Epithelial cell of prostate (primary cell): ENCODE results near the gene FRMD4A.

Source experiments
- DNase-seq: peaks from one replicate; pipeline ENCODE4 v3.0.0-alpha.2; 2011; ENCODE audit warnings: low read depth, low spot score
- H3K27ac ChIP-seq: fragments of 450-650 bp; 2 replicates; pipeline ENCODE4 v1.5.1; 2017; ENCODE audit warnings: mild to moderate bottlenecking

The FRMD4A gene

GRCh38 chr10:13820119-13820963 is 510.4 kb downstream of the FRMD4A start:
- no peak for DNase-seq
- H3K27ac ChIP-seq, result no peak overlapping the region

DNA sequence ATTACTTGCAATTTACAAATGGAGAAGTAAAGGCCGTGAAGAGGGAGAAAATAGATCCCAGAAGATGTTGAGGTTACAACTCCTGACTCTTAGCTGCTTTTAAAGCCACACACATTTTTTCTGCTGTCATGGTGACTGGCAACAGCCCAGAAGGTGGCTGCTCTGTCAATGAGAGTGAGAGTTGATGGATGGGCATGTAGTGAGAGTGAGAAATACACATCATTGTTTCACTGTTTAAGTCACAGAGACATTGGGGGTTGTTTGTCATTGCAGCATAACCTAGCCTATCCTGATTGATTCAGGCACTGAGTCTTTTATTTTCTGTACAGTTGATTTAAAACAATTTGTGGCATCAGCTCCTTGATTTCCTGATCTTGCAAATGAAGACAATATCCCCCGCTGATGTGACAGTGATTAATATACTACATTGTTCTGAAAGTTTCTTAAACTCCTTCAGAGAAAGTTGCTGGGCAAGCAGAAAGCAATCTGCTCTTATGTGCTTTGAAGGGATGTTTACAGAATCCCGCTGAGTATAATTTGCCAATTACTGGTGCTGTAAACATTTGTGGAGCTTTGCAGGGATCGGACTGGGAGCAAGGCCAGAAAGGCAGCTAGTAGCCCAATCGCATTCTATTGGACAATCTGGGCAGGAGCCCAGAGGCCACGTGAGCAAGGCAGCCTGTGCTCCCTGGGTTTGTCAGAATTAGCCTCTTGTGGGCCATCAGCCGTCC is 514.4 kb downstream of the FRMD4A start:
- H3K27ac ChIP-seq, result peak overlapping the region; percentile 12
- no peak for DNase-seq

DNA sequence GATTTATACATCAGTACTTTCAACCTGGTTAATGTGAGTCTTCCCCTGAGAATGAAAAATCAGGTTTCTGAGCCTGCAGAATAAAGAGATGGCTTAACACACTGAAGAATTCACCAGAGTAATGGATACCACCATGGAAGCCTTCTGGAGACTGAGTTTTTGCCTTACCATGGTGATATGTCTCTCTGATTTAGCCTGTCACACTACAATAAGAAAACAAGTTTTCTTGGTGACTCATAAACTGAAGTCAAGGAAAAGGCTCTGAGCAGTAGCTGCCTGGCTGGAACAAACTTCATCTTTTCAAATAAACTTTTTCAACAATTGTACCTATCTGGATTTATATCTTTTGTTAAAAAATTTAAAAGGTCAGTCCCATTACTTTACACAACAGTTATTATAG is 515.0 kb downstream of the FRMD4A start:
- peak overlapping the region; percentile 12 for H3K27ac ChIP-seq

GRCh38 chr10:13813550-13813949 is 517.2 kb downstream of the FRMD4A start:
- no peak for DNase-seq
- H3K27ac ChIP-seq, result no peak overlapping the region

More for the DNA sequence above, 515.0 kb downstream of the FRMD4A start:
- no peak for DNase-seq

GRCh38 chr10:13812804-13813203 is 517.9 kb downstream of the FRMD4A start:
- no peak for DNase-seq
- H3K27ac ChIP-seq, result no peak overlapping the region

DNA sequence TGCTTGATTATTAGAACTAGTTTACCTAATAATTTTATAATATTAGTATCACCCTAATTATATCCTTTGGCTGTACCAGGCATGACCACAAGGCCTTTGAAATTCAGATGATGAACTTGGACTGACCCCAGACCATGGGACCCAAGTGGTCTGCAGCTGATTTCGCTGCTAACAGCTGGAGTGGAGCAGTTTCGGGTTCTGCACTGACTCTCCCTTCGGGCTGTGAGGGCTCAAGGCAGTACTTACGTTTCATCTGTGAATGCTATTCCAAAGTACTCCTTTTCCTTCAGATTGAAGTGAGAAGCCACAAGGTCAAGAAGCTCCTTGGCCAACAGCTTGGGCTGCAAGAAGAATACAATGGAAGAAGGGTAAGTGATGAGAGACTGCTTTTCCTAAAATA is 520.2 kb downstream of the FRMD4A start:
- H3K27ac ChIP-seq, result no peak overlapping the region
- DNase-seq, result no peak

GRCh38 chr10:13809427-13809826 is 521.3 kb downstream of the FRMD4A start:
- DNase-seq, result no peak
- no peak overlapping the region for H3K27ac ChIP-seq

DNA sequence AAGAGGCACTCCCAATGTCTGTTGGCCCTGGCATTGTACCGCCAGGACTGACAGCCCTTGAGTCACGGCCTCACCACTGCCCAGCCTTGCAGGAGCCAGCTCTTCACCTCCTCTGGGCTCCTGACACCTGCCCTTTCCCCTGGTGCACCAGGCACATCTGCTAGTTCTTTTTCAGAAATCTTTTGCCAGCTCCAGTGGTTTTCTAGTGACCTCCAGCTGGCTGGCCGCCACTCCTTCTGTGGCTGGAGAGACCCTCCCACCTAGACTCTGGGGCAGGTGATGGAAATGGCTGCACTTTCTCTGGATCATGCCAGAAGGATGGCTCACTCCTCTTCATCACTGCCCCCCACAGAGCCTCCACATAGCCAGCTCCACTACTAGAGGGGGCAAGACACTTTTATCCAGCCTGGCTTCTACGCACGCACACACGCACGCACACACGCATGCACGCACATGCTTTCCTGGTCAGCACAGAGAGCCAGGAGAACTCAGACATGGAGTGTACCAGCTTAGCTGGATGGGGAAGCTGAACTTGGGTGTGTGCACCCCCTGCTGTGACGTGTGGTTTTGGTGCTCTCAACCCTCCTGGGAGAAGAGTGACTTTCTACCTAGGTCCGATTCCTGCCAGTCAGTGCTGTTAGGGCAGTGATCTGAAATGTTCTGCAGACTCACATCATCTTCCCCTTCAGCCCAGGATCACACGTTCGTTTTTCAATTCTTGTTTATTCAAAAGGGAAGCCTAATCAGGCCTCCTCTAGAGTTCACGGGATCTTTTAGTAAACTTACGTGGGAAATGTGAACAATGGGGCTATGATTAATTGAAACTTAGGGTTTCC is 522.0 kb downstream of the FRMD4A start:
- no peak overlapping the region for H3K27ac ChIP-seq
- no peak for DNase-seq

- no peak for DNase-seq
- no peak overlapping the region for H3K27ac ChIP-seq
These were observed 524.3 kb downstream of the FRMD4A start for GRCh38 chr10:13806419-13806818.

GRCh38 chr10:13803566-13804554 is 526.9 kb downstream of the FRMD4A start:
- no peak for DNase-seq
- H3K27ac ChIP-seq, result no peak overlapping the region

GRCh38 chr10:13801907-13802288 is 528.8 kb downstream of the FRMD4A start:
- no peak overlapping the region for H3K27ac ChIP-seq
- no peak for DNase-seq

GRCh38 chr10:13801156-13801906 is 529.4 kb downstream of the FRMD4A start:
- no peak overlapping the region for H3K27ac ChIP-seq
- no peak for DNase-seq

- no peak for DNase-seq
- no peak overlapping the region for H3K27ac ChIP-seq
These were observed 533.6 kb downstream of the FRMD4A start for GRCh38 chr10:13797164-13797563.

- H3K27ac ChIP-seq, result no peak overlapping the region
- no peak for DNase-seq
These were observed 534.8 kb downstream of the FRMD4A start for GRCh38 chr10:13795653-13796555.

GRCh38 chr10:13794992-13795612 is 535.6 kb downstream of the FRMD4A start:
- DNase-seq, result no peak
- H3K27ac ChIP-seq, result no peak overlapping the region

DNA sequence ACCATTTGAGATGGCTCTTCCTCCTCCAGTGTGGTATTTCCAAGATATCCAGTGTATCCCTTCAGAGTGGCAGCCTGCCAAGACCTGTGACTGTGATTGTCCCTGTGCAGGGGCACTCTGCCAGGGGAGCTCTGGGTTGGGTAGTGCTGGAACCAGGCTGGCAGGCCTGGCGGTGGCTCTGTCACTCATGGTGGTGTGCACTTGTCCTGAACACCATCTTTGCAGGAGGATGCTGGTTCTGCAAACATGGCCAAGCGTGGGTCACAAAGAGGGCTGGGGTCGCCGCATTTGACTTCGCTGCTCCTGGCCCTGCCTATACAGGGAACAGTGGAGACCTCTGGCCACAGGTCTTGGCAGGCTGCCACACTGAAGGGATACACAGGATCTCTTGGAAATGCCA is 538.7 kb downstream of the FRMD4A start:
- no peak for DNase-seq
- H3K27ac ChIP-seq, result no peak overlapping the region

DNA sequence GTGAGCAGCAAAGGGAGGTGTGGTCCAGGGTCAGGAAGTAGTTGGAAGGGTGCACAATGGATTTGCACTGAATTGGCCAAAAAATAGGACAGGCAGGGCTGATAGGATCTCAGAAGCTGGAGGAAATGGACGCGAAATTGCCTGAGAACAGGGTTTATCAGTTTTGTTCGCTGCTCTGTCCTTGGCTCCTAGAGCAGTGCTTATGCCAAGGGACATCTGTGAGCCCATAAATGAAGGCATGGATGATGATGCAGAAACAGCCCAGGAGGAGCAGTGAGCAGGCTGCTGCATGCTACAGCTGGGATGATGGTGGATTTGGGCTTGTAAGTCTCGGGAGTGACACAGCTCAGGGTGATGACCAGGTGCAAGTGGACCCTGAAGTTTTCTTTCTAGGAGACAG is 539.2 kb downstream of the FRMD4A start:
- no peak for DNase-seq
- no peak overlapping the region for H3K27ac ChIP-seq
